WTC11 (cell line): ENCODE results near the gene PCSK7.

Experiments
- ETV6 ChIP-seq: sonication (generic); formaldehyde crosslinking; IDR thresholded peaks from 2 replicates; pipeline ENCODE4 v1.8.1; 2022; ENCODE audit warnings: mild to moderate bottlenecking, missing genetic modification reagents
- JUN ChIP-seq: sonication (generic); formaldehyde crosslinking; IDR thresholded peaks from 2 replicates; pipeline ENCODE4 v1.8.0; 2023; ENCODE audit warnings: mild to moderate bottlenecking, missing genetic modification reagents
- TEAD4 ChIP-seq: sonication (generic); formaldehyde crosslinking; IDR thresholded peaks from 2 replicates; pipeline ENCODE4 v1.8.0; 2022; ENCODE audit warnings: mild to moderate bottlenecking, missing genetic modification reagents
- TF ChIP-seq, protein P1 (sequence below): sonication (generic); formaldehyde crosslinking; IDR thresholded peaks from 2 replicates; pipeline ENCODE4 v1.8.1; 2023; ENCODE audit warnings: mild to moderate bottlenecking, missing genetic modification reagents, moderate library complexity
- TF ChIP-seq, protein P2 (sequence below): fragments of 200-600 bp; IDR thresholded peaks from 2 replicates; pipeline ENCODE4 v1.8.0; 2022; ENCODE audit warnings: antibody characterized with exemption
- TF ChIP-seq, protein P3 (sequence below): sonication (generic); formaldehyde crosslinking; IDR thresholded peaks from 2 replicates; pipeline ENCODE4 v1.8.1; 2023; ENCODE audit warnings: mild to moderate bottlenecking, moderate library complexity, missing genetic modification reagents
- TF ChIP-seq, protein P4 (sequence below): fragments of 250-450 bp; sonication (Bioruptor Pico); IDR thresholded peaks from 2 replicates; pipeline ENCODE4 v1.9.0; 2021; ENCODE audit warnings: mild to moderate bottlenecking
- TF ChIP-seq, protein P5 (sequence below): sonication (generic); formaldehyde crosslinking; conservative IDR thresholded peaks from 2 replicates; pipeline ENCODE4 v1.8.1; 2022; ENCODE audit warnings: mild to moderate bottlenecking, missing genetic modification reagents
- TF ChIP-seq, protein P6 (sequence below): sonication (generic); formaldehyde crosslinking; IDR thresholded peaks from 2 replicates; pipeline ENCODE4 v1.8.0; 2022; ENCODE audit warnings: mild to moderate bottlenecking, missing genetic modification reagents

DNA sequence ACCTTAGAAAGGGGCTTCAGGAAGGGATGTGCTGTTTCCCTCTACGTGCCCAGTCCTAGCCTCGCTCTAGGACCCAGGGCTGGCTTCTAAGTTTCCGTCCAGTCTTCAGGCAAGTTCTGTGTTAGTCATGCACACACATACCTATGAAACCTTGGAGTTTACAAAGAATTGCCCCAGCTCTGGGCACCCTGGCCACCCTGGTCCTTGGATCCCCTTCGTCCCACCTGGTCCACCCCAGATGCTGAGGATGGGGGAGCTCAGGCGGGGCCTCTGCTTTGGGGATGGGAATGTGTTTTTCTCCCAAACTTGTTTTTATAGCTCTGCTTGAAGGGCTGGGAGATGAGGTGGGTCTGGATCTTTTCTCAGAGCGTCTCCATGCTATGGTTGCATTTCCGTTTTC is 34.9 kb downstream of the PCSK7 start:
- no peak for TF ChIP-seq TEAD4 (CRISPR knock-in tag)
- TF ChIP-seq, protein P1, sequence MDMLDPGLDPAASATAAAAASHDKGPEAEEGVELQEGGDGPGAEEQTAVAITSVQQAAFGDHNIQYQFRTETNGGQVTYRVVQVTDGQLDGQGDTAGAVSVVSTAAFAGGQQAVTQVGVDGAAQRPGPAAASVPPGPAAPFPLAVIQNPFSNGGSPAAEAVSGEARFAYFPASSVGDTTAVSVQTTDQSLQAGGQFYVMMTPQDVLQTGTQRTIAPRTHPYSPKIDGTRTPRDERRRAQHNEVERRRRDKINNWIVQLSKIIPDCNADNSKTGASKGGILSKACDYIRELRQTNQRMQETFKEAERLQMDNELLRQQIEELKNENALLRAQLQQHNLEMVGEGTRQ, result no peak
- TF ChIP-seq, protein P2, sequence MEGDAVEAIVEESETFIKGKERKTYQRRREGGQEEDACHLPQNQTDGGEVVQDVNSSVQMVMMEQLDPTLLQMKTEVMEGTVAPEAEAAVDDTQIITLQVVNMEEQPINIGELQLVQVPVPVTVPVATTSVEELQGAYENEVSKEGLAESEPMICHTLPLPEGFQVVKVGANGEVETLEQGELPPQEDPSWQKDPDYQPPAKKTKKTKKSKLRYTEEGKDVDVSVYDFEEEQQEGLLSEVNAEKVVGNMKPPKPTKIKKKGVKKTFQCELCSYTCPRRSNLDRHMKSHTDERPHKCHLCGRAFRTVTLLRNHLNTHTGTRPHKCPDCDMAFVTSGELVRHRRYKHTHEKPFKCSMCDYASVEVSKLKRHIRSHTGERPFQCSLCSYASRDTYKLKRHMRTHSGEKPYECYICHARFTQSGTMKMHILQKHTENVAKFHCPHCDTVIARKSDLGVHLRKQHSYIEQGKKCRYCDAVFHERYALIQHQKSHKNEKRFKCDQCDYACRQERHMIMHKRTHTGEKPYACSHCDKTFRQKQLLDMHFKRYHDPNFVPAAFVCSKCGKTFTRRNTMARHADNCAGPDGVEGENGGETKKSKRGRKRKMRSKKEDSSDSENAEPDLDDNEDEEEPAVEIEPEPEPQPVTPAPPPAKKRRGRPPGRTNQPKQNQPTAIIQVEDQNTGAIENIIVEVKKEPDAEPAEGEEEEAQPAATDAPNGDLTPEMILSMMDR, result no peak
- TF ChIP-seq, protein P3, sequence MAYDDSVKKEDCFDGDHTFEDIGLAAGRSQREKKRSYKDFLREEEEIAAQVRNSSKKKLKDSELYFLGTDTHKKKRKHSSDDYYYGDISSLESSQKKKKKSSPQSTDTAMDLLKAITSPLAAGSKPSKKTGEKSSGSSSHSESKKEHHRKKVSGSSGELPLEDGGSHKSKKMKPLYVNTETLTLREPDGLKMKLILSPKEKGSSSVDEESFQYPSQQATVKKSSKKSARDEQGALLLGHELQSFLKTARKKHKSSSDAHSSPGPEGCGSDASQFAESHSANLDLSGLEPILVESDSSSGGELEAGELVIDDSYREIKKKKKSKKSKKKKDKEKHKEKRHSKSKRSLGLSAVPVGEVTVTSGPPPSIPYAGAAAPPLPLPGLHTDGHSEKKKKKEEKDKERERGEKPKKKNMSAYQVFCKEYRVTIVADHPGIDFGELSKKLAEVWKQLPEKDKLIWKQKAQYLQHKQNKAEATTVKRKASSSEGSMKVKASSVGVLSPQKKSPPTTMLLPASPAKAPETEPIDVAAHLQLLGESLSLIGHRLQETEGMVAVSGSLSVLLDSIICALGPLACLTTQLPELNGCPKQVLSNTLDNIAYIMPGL (CRISPR knock-in tag), result no peak
- no peak for TF ChIP-seq JUN
- TF ChIP-seq ETV6 (CRISPR knock-in tag), result no peak
- TF ChIP-seq, protein P4, sequence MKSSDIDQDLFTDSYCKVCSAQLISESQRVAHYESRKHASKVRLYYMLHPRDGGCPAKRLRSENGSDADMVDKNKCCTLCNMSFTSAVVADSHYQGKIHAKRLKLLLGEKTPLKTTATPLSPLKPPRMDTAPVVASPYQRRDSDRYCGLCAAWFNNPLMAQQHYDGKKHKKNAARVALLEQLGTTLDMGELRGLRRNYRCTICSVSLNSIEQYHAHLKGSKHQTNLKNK (CRISPR knock-in tag), result no peak
- TF ChIP-seq, protein P5, sequence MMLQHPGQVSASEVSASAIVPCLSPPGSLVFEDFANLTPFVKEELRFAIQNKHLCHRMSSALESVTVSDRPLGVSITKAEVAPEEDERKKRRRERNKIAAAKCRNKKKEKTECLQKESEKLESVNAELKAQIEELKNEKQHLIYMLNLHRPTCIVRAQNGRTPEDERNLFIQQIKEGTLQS, result no peak
- TF ChIP-seq, protein P6, sequence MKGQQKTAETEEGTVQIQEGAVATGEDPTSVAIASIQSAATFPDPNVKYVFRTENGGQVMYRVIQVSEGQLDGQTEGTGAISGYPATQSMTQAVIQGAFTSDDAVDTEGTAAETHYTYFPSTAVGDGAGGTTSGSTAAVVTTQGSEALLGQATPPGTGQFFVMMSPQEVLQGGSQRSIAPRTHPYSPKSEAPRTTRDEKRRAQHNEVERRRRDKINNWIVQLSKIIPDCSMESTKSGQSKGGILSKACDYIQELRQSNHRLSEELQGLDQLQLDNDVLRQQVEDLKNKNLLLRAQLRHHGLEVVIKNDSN (CRISPR knock-in tag), result no peak
